HepG2 (cell line): ENCODE results near the gene FBXO24. TPM values are rescaled to one million over a fixed set of nuclear protein-coding genes. Genes with fewer than 3 reads are reported as not detected.

Experiments used
- ATF7-NPFF ChIP-seq: sonication (generic); formaldehyde crosslinking; IDR thresholded peaks from 2 replicates; pipeline ENCODE4 v1.8.1; 2023; ENCODE audit warnings: mild to moderate bottlenecking, low read depth, missing genetic modification reagents, moderate library complexity
- ELF3 ChIP-seq: IDR thresholded peaks from 2 replicates; pipeline ENCODE4 v1.6.1; 2016; ENCODE audit warnings: missing genetic modification reagents, missing compliant biosample characterization
- ETS1 ChIP-seq: sonication (generic); formaldehyde crosslinking; IDR thresholded peaks from 2 replicates; pipeline ENCODE4 v1.4.0; 2020; ENCODE audit warnings: missing genetic modification reagents
- FOSL2 ChIP-seq: sonication (generic); formaldehyde crosslinking; IDR thresholded peaks from 2 replicates; pipeline ENCODE4 v1.4.0; 2020; ENCODE audit warnings: missing genetic modification reagents
- FOXA3 ChIP-seq: IDR thresholded peaks from 2 replicates; pipeline ENCODE4 v1.6.1; 2016; ENCODE audit warnings: missing genetic modification reagents, missing compliant biosample characterization
- GABPB1 ChIP-seq: IDR thresholded peaks from 2 replicates; pipeline ENCODE4 v1.6.1; 2016; ENCODE audit warnings: mild to moderate bottlenecking, missing genetic modification reagents, moderate library complexity, missing compliant biosample characterization
- HDAC6 ChIP-seq: fragments of 200-600 bp; sonication (generic); IDR thresholded peaks from 2 replicates; pipeline ENCODE4 v1.7.0; 2017; ENCODE audit warnings: mild to moderate bottlenecking, antibody characterized with exemption, low read length, low read depth
- IRF2 ChIP-seq: IDR thresholded peaks from 2 replicates; pipeline ENCODE4 v1.6.1; 2018; ENCODE audit warnings: missing genetic modification reagents, missing compliant biosample characterization
- NFRKB ChIP-seq: fragments of 450-650 bp; IDR thresholded peaks from 2 replicates; pipeline ENCODE4 v1.6.1; 2017
- NRL ChIP-seq: sonication (generic); formaldehyde crosslinking; IDR thresholded peaks from 2 replicates; pipeline ENCODE4 v1.5.0; 2020; ENCODE audit warnings: missing genetic modification reagents, mild to moderate bottlenecking, moderate library complexity, borderline replicate concordance
- PCBP2 ChIP-seq: fragments of 200-400 bp; formaldehyde crosslinking; optimal IDR thresholded peaks from 2 replicates; pipeline ENCODE3; 2018; ENCODE audit warnings: low read length, low read depth; ENCODE audit not compliant: poor library complexity, severe bottlenecking
- PITX1 ChIP-seq: sonication (generic); formaldehyde crosslinking; IDR thresholded peaks from 2 replicates; pipeline ENCODE4 v1.5.1; 2020; ENCODE audit warnings: mild to moderate bottlenecking, missing genetic modification reagents
- PRMT3 ChIP-seq: sonication (generic); formaldehyde crosslinking; IDR thresholded peaks from 2 replicates; pipeline ENCODE4 v1.8.1; 2022; ENCODE audit warnings: low read depth, mild to moderate bottlenecking, moderate library complexity, missing genetic modification reagents, borderline replicate concordance
- REPIN1 ChIP-seq: sonication (generic); formaldehyde crosslinking; IDR thresholded peaks from 2 replicates; pipeline ENCODE4 v1.8.0; 2022; ENCODE audit warnings: missing genetic modification reagents, low read depth, mild to moderate bottlenecking, borderline replicate concordance
- SALL1 ChIP-seq: sonication (generic); formaldehyde crosslinking; IDR thresholded peaks from 2 replicates; pipeline ENCODE4 v1.8.0; 2022; ENCODE audit warnings: mild to moderate bottlenecking, missing genetic modification reagents
- ZBTB7A ChIP-seq: sonication (generic); formaldehyde crosslinking; IDR thresholded peaks from 2 replicates; pipeline ENCODE4 v1.8.0; 2022; ENCODE audit warnings: mild to moderate bottlenecking, missing genetic modification reagents
- ZNF282 ChIP-seq: fragments of 450-650 bp; IDR thresholded peaks from 2 replicates; pipeline ENCODE4 v1.6.1; 2018; ENCODE audit not compliant: partially characterized antibody
- ZNF317 ChIP-seq: sonication (generic); formaldehyde crosslinking; IDR thresholded peaks from 2 replicates; pipeline ENCODE4 v1.5.0; 2020; ENCODE audit warnings: mild to moderate bottlenecking, missing genetic modification reagents
- ZNF367 ChIP-seq: sonication (generic); formaldehyde crosslinking; IDR thresholded peaks from 2 replicates; pipeline ENCODE4 v1.4.0; 2020; ENCODE audit warnings: missing genetic modification reagents, borderline replicate concordance
- ZNF510 ChIP-seq: sonication (generic); formaldehyde crosslinking; IDR thresholded peaks from 2 replicates; pipeline ENCODE4 v1.4.0; 2020; ENCODE audit warnings: low read depth, mild to moderate bottlenecking, missing genetic modification reagents
- ZNF567 ChIP-seq: sonication (generic); formaldehyde crosslinking; IDR thresholded peaks from 2 replicates; pipeline ENCODE4 v1.8.1; 2023; ENCODE audit warnings: mild to moderate bottlenecking, missing genetic modification reagents, borderline replicate concordance
- ZNF598 ChIP-seq: sonication (generic); formaldehyde crosslinking; IDR thresholded peaks from 2 replicates; pipeline ENCODE4 v1.5.1; 2020; ENCODE audit warnings: mild to moderate bottlenecking, missing genetic modification reagents, borderline replicate concordance
- ZNF710 ChIP-seq: sonication (generic); formaldehyde crosslinking; IDR thresholded peaks from 2 replicates; pipeline ENCODE4 v1.5.0; 2020; ENCODE audit warnings: mild to moderate bottlenecking, missing genetic modification reagents, borderline replicate concordance
- ZNF768 ChIP-seq: sonication (generic); formaldehyde crosslinking; IDR thresholded peaks from 2 replicates; pipeline ENCODE4 v1.4.0; 2020; ENCODE audit warnings: missing genetic modification reagents
- ZNF800 ChIP-seq: sonication (generic); formaldehyde crosslinking; IDR thresholded peaks from 2 replicates; pipeline ENCODE4 v1.4.0; 2020; ENCODE audit warnings: missing genetic modification reagents
- ZNF841 ChIP-seq: sonication (generic); formaldehyde crosslinking; IDR thresholded peaks from 2 replicates; pipeline ENCODE4 v1.8.1; 2023; ENCODE audit warnings: missing genetic modification reagents, borderline replicate concordance
- ZSCAN22 ChIP-seq: sonication (generic); formaldehyde crosslinking; IDR thresholded peaks from 2 replicates; pipeline ENCODE4 v1.4.0; 2020; ENCODE audit warnings: mild to moderate bottlenecking, missing genetic modification reagents
- polyA plus RNA-seq, 8 experiments: library from polyadenylated mRNA; depleted of rRNA in 3 of 8; stranded (reverse) in 7 of 8; unstranded in 1 of 8; fragments of >200 nt; fragmentation: Illumina TruSeq in 4 of 8; extraction: Trizol in 4 of 8; gene quantifications; 2 replicates each; pipeline versions ENCODE4 v1.2.1 to v1.2.3, GENCODE V29; 2011 to 2016; ENCODE audit warnings: low read depth in 4 of 8, missing spikeins in 1 of 8, mixed read lengths in 1 of 8; ENCODE audit not compliant: insufficient read depth in 1 of 8
- total RNA-seq, 5 experiments: library from RNA; depleted of rRNA; stranded (reverse); fragments of >200 nt; fragmentation: Illumina TruSeq; extraction: Trizol; gene quantifications; 2 replicates each; pipeline ENCODE4 v1.2.3, GENCODE V29; 2016; ENCODE audit warnings: low read depth in 1 of 5

FBXO24 gene
- total and polyA plus RNA-seq, 2 of the 13 experiments (the other 11 are each of a cell fraction or from before 2014, with no cell fraction given): 0.20 to 0.55 TPM

- TF ChIP-seq ZNF800 (CRISPR knock-in tag): no peak
- no peak for TF ChIP-seq ZNF510 (CRISPR knock-in tag)
- no peak for TF ChIP-seq PCBP2
- TF ChIP-seq ZSCAN22 (CRISPR knock-in tag): no peak
- no peak for TF ChIP-seq IRF2 (CRISPR knock-in tag)
- TF ChIP-seq GABPB1: peak; percentile 74
- TF ChIP-seq SALL1: peak; percentile 68; the same call in 1 of the 2 replicates
- peak; percentile 52 for TF ChIP-seq ZNF768 (CRISPR knock-in tag)
- 0 out of 2 replicates have a peak, but pooled peaks have one; percentile 61 for TF ChIP-seq ZNF567
- peak; percentile 73 for TF ChIP-seq ATF7-NPFF (CRISPR knock-in tag)
- TF ChIP-seq ZNF317 (CRISPR knock-in tag): no peak
- no peak for TF ChIP-seq ZNF598 (CRISPR knock-in tag)
- TF ChIP-seq ZNF282: no peak
- TF ChIP-seq HDAC6: no peak
- TF ChIP-seq ZNF710 (CRISPR knock-in tag): no peak
- TF ChIP-seq PITX1 (CRISPR knock-in tag): no peak; the same call in 1 of the 2 replicates
- no peak for TF ChIP-seq NFRKB
- TF ChIP-seq ETS1: no peak
- peak; percentile 8; the same call in 1 of the 2 replicates for TF ChIP-seq ELF3 (CRISPR knock-in tag)
- TF ChIP-seq FOSL2 (CRISPR knock-in tag): peak; percentile 55
- TF ChIP-seq ZNF367: no peak
- no peak for TF ChIP-seq ZBTB7A (CRISPR knock-in tag)
- peak; percentile 70 for TF ChIP-seq REPIN1 (CRISPR knock-in tag)
- peak; percentile 84 for TF ChIP-seq NRL (CRISPR knock-in tag)
- TF ChIP-seq FOXA3 (CRISPR knock-in tag): no peak
- no peak for TF ChIP-seq ZNF841 (CRISPR knock-in tag)
- TF ChIP-seq PRMT3 (CRISPR knock-in tag): peak; percentile 76; the same call in 1 of the 2 replicates
Observed at GRCh38 chr7:100538654-100539435, 47.3 kb upstream of the FBXO24 start, which contains the start of gene AGFG2 (continued).
